Heart left ventricle (tissue), 13 donors: Measurements from ENCODE around the gene FAM217B.

ENCODE experiments used
- POLR2A ChIP-seq, 2 donors: fragments of 450-650 bp; IDR thresholded peaks; one replicate each; pipeline ENCODE4 v1.6.1; 2017; ENCODE audit warnings: antibody characterized with exemption in 2 of 2, mild to moderate bottlenecking in 2 of 2, moderate library complexity in 2 of 2
- TF ChIP-seq, protein P1 (sequence below), 12 donors: fragments of 200-600 bp; sonication (generic) in 4 of 12; IDR thresholded peaks; one replicate each; pipeline versions ENCODE4 v1.5.0 to v1.8.0; 2018 to 2022; ENCODE audit warnings: antibody characterized with exemption in 12 of 12, mild to moderate bottlenecking in 5 of 12
- donor health status: ischemic (EF 13 %, LVEDD 7.1; RV severe dilation, severe dysfunction).
- donor health status: DM: no; HTN: yes; CAD: no.
- donor health status: DM: no; HTN: no; CAD: no.
- donor health status: ischemic (EF 25% LVEDD 6.9; RV normal size, moderate dysfunction).
- donor health status: ischemic (EF 25% LVEDD 5.7; RV mildly dilated, moderate dysfunction).
- donor health status: ischemic (EF 35%, LVEDD 5.7; RV mildly dilated, moderate dysfunction).
- donor health status: nonischemic (EF 11% LVEDD 7.7; RV severe dilation, severe dysfunction).
- donor health status: DM: yes; HTN: yes; CAD: no.
- donor health status: PGD.
- donor health status: ischemic (EF 29% LVEDD 5.4; RV normal size, mild dysfunction).
- donor health status: nonischemic (EF 23%, LVEDD 6.1; RV moderate dilation, normal function).

DNA sequence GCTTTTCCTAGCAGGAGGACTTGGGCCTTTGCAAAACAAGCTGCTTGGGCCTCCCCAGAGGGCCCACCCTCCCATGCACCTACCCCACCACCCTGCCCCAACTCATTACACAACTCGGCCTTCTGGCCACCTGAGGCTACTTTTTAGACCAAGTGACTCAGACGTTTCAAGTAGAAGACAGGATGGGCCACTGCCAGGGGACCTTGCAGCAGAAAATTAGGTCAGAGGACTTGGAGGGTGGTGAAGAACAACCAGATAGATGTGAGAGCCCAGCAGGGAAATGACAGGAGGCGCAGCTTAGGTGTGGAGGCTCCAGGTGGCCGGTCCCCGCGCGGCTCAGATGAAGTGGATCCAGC, 1.5 kb upstream of the FAM217B start:
- TF ChIP-seq, protein P1, sequence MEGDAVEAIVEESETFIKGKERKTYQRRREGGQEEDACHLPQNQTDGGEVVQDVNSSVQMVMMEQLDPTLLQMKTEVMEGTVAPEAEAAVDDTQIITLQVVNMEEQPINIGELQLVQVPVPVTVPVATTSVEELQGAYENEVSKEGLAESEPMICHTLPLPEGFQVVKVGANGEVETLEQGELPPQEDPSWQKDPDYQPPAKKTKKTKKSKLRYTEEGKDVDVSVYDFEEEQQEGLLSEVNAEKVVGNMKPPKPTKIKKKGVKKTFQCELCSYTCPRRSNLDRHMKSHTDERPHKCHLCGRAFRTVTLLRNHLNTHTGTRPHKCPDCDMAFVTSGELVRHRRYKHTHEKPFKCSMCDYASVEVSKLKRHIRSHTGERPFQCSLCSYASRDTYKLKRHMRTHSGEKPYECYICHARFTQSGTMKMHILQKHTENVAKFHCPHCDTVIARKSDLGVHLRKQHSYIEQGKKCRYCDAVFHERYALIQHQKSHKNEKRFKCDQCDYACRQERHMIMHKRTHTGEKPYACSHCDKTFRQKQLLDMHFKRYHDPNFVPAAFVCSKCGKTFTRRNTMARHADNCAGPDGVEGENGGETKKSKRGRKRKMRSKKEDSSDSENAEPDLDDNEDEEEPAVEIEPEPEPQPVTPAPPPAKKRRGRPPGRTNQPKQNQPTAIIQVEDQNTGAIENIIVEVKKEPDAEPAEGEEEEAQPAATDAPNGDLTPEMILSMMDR (IDR thresholded peaks at IDR 0.05), result no peak
- TF ChIP-seq POLR2A (IDR thresholded peaks at IDR 0.05), result no peak
